PFSK-1 (cell line): ENCODE results near the gene TMEM17.

Source experiments
- FOXP2 ChIP-seq: optimal IDR thresholded peaks from 2 replicates; pipeline ENCODE3; 2011; ENCODE audit warnings: borderline replicate concordance, control low read depth, inconsistent platforms; ENCODE audit not compliant: insufficient read depth; ENCODE audit errors: extremely low read length, extremely low read depth
- POLR2AphosphoS5 ChIP-seq: IDR thresholded peaks from 2 replicates; pipeline ENCODE4 v1.6.1; 2012; ENCODE audit warnings: low read depth, mild to moderate bottlenecking, control low read depth, low read length, moderate library complexity
- SIN3A ChIP-seq: IDR thresholded peaks from 2 replicates; pipeline ENCODE4 v1.6.1; 2012; ENCODE audit warnings: mild to moderate bottlenecking, low read length, moderate library complexity, borderline replicate concordance; ENCODE audit not compliant: insufficient read depth
- TAF1 ChIP-seq: IDR thresholded peaks from 2 replicates; pipeline ENCODE4 v1.6.1; 2012; ENCODE audit warnings: low read length, control low read depth, borderline replicate concordance; ENCODE audit not compliant: insufficient read depth
- TF ChIP-seq, protein P1 (sequence below), 2 experiments: IDR thresholded peaks; 2 replicates each; pipeline versions ENCODE4 v1.6.1 to v1.8.0; 2011 to 2012; ENCODE audit warnings: low read depth in 2 of 2, low read length in 2 of 2, control low read depth in 1 of 2, inconsistent platforms in 1 of 2, mild to moderate bottlenecking in 1 of 2, moderate library complexity in 1 of 2; ENCODE audit not compliant: insufficient read depth in 1 of 2

Gene TMEM17

DNA sequence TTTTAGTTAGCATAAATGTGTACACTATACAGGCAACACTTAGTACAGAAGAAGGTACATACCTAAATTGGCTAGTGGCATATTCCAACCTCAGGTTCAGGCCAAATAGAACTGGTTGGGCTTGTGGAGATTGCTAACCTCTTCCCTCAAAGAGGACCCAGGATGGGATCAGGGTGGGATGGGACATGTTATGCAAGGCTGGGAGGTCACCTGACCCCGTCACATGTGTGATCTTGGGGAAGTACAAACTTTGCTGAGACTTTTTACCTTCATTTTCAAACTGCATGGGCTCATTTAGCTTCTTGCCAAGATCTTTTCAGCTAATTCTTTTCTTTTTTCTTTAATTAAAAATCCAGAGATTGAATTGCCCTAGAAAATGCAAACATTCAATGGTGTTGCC lies 36.9 kb downstream of the TMEM17 start:
- TF ChIP-seq, protein P1, sequence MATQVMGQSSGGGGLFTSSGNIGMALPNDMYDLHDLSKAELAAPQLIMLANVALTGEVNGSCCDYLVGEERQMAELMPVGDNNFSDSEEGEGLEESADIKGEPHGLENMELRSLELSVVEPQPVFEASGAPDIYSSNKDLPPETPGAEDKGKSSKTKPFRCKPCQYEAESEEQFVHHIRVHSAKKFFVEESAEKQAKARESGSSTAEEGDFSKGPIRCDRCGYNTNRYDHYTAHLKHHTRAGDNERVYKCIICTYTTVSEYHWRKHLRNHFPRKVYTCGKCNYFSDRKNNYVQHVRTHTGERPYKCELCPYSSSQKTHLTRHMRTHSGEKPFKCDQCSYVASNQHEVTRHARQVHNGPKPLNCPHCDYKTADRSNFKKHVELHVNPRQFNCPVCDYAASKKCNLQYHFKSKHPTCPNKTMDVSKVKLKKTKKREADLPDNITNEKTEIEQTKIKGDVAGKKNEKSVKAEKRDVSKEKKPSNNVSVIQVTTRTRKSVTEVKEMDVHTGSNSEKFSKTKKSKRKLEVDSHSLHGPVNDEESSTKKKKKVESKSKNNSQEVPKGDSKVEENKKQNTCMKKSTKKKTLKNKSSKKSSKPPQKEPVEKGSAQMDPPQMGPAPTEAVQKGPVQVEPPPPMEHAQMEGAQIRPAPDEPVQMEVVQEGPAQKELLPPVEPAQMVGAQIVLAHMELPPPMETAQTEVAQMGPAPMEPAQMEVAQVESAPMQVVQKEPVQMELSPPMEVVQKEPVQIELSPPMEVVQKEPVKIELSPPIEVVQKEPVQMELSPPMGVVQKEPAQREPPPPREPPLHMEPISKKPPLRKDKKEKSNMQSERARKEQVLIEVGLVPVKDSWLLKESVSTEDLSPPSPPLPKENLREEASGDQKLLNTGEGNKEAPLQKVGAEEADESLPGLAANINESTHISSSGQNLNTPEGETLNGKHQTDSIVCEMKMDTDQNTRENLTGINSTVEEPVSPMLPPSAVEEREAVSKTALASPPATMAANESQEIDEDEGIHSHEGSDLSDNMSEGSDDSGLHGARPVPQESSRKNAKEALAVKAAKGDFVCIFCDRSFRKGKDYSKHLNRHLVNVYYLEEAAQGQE (IDR thresholded peaks at IDR 0.05; ENCODE audit: insufficient read depth in 1 of 2, low read depth in 2 of 2, low read length in 2 of 2): no peak
- TF ChIP-seq POLR2AphosphoS5: no peak
- no peak for TF ChIP-seq SIN3A
- no peak for TF ChIP-seq TAF1
- TF ChIP-seq FOXP2: no peak

DNA sequence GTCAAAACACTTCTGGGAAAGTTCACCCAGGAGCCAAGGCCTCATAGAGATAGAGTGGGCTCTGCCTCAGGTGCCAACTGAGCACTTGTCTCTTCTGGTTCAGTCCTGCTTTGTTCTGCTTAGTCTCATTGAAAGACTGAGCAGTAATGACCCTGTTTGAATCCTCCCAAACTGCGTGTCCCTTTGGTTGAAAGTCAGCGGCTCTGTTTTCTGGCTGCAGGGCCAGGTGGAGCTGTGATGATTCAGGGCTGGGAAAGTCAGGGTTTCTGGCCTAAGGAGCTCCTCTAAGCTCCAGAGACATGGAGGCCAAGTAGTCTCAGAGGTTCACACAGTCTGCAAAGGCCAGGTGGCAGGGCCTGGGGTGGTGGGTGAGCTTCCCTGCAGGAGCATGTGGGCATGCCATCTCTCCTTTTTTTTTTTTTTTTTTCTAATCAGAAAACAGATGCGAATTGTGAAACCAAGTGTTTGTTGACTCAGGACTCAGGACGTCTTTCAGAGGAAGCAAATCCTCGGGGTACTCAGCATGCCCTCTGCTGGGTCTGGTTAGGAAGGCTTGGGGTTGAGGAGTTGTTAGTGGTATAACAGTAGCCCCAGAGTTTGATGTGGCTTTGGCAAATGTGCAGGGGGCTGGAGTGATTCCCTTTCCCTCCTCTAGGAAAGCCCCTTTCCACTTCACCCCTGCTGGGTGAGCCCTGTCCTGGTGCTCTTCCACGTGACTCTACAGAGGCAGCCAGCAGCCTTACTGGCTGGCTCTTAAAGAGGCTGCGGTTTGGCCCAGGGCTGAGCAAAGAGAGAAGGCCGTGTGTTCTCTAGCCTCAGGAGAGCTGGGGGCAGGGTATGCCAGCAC lies 38.3 kb downstream of the TMEM17 start:
- TF ChIP-seq, protein P1 (IDR thresholded peaks at IDR 0.05; ENCODE audit: insufficient read depth in 1 of 2, low read depth in 2 of 2, low read length in 2 of 2): no peak
- no peak for TF ChIP-seq POLR2AphosphoS5

DNA sequence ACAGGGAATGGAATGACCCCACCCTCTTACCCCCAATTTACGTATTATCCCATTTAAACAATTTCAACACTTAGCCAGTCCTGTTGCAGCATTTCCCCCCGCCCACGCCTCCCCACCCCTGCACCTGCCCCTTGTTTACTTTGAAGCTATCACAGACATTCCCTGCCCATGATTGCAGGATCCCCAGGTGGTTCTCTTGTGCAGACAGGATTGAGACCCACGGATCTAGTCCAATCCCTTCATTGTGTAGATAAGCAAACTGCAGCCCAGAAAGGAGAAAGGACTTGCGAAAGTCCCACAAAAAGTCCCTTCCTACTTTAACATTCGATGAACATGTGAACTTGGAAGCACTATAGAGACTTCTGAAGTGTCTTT lies 38.9 kb downstream of the TMEM17 start:
- TF ChIP-seq FOXP2 (no peak), POLR2AphosphoS5 (no peak), SIN3A (no peak), TAF1 (no peak)
- TF ChIP-seq, protein P1 (IDR thresholded peaks at IDR 0.05; ENCODE audit: insufficient read depth in 1 of 2, low read depth in 2 of 2, low read length in 2 of 2): no peak

DNA sequence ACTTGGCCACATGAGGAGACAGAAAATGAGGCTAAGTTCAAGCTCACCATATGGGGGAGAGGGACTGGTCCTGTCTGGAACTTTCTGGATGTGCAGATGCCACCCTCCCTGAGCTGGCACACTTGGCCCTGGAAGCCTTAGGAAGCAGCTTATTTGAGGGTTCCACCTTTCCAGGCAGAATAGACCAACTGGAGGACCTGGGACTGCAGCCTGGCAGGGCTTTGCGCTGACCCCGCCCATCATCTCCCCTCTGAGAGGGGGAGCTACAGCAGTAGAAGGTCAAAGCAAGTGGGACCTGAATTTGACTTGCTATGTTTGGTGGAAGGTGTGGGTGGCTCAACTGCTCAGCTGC lies 39.5 kb downstream of the TMEM17 start:
- TF ChIP-seq TAF1 (no peak), POLR2AphosphoS5 (no peak), FOXP2 (no peak), SIN3A (no peak)
- TF ChIP-seq, protein P1 (IDR thresholded peaks at IDR 0.05; ENCODE audit: insufficient read depth in 1 of 2, low read depth in 2 of 2, low read length in 2 of 2): no peak
